Measurements from ENCODE around the gene ACTL10. TPM values are rescaled to one million over a fixed set of nuclear protein-coding genes. Genes with fewer than 3 reads are reported as not detected.
A peak's percentile ranks its signal among the peaks of the same experiment; 100 is the strongest.

Gene ACTL10
- total RNA-seq, 2 experiments from 2014 or later: 0.96 to 1.0 TPM

DNA sequence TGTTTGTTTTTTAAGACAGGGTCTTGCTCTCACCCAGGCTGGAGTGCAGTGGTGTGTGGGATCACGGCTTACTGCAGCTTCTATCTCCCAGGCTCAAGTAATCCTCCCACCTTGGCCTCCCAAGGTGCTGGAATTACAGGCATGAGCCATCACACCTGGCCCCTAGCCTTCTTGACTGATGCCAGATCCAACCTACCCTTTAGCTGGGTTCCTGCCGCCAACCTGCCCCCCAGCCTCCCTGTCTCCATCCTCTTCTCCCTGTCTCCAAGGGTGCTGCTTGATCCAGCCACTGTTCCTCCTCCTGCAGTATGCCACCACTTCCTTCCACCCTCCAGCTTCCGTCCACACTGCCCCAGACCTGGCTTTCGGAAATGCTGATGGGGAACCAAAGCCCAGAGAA is 7.8 kb upstream of the ACTL10 start:
- intact Hi-C loops (cut with micrococcal nuclease): no loop called here
- no peaks in the 10 kb centered on the region for H3K9me3 Mint-ChIP-seq
- no peak for DNase-seq
- peaks cover 8% of the 10 kb centered on the region for H3K4me1 Mint-ChIP-seq (ENCODE audit: low read depth)
- H3K4me3 Mint-ChIP-seq: no peak overlapping the region
- H3K36me3 Mint-ChIP-seq (ENCODE audit: low read depth): no peaks in the 10 kb centered on the region
- H3K27ac Mint-ChIP-seq: no peak overlapping the region
- no peaks in the 10 kb centered on the region for H3K27me3 Mint-ChIP-seq (ENCODE audit: low read depth)
- CTCF ChIA-PET: no interaction called here

DNA sequence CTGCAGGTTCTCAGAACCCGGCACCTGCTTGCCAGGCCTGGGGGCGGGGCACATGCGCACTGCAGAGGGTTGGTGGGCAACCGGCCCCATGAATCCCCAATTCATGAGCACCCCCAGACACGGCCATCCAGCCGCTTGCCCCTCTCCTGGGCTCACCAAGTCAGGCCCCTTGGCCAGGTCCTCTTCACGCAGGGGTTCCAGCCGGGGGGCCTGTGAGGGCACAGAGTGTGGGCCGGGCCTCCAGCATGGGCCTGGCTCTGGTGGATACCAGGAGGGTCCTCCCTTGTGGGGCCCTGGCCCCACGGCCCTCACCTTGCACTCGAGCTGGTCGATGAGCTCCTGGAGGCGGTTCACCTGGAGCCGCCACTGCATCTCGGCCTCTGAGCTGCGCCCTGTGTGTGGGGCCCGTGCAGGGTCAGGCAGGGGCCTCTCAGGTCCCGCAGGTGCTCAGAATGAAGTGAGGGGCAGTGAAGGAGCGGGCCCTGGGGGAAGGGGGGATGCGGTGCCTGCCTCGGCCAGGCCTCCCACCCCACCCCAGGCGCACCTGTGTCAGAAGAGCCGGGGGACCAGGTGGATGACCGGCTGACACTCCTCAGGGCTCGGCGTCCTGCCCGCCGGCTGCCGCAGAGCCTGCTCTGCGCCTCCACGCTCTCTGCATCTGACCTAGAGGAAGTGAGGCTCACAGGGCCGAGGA is 7.3 kb upstream of the ACTL10 start:
- Mint-ChIP-seq H3K9me3 (no peaks in the 10 kb centered on the region), H3K4me3 (no peak overlapping the region), H3K27me3 (ENCODE audit: low read depth) (no peaks in the 10 kb centered on the region), H3K27ac (no peak overlapping the region), H3K36me3 (ENCODE audit: low read depth) (no peaks in the 10 kb centered on the region), H3K4me1 (ENCODE audit: low read depth) (peaks cover 7% of the 10 kb centered on the region)
- DNase-seq: no peak
- CTCF ChIA-PET: no interaction called here
- intact Hi-C loops (cut with micrococcal nuclease): loop anchor here (10.0 kb wide), 1 partner anchor 685 kb away; no protein-coding TSS in a partner anchor

DNA sequence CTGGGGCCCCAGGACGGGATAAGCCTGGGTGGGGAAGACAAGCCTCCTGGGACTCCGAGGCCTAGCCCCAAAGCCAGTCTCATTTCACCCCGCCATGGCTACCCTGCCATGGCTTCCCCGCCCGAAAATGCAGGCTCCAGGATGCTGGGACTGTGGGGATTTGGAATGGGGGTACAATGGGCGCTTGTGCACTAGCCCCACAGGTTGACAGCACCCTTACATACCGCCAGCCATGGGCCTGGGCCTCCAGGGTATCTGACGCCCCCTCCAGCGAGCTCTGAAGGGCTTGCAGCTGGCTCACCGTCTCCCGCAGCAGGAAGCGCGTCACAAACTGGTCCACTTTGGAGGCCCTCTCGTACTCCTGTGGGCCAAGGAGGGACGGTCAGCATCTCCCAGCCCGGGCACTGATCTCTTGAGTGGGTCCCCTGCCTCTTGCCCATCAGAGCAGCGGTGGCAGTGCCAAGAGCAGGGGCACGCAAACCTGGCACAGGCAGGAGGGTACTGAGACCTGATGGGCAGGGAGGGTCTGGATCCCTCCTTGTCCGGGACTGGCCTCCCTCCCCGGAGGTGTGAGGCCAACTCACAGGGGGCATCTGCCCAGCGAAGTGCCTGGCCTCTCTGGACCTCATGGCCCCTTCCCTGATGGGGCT is 6.6 kb upstream of the ACTL10 start:
- DNase-seq: no peak
- peaks cover 14% of the 10 kb centered on the region for H3K4me1 Mint-ChIP-seq (ENCODE audit: low read depth)
- intact Hi-C loops (cut with micrococcal nuclease): loop anchor here (10.0 kb wide), 1 partner anchor 685 kb away; no protein-coding TSS in a partner anchor
- CTCF ChIA-PET: interaction anchor here (1.1 kb wide), 1 partner anchor 28 kb away, joined by 3 read pairs; no protein-coding TSS in a partner anchor
- H3K36me3 Mint-ChIP-seq (ENCODE audit: low read depth): no peaks in the 10 kb centered on the region
- no peak overlapping the region for H3K27ac Mint-ChIP-seq
- H3K4me3 Mint-ChIP-seq: no peak overlapping the region
- no peaks in the 10 kb centered on the region for H3K9me3 Mint-ChIP-seq
- no peaks in the 10 kb centered on the region for H3K27me3 Mint-ChIP-seq (ENCODE audit: low read depth)

DNA sequence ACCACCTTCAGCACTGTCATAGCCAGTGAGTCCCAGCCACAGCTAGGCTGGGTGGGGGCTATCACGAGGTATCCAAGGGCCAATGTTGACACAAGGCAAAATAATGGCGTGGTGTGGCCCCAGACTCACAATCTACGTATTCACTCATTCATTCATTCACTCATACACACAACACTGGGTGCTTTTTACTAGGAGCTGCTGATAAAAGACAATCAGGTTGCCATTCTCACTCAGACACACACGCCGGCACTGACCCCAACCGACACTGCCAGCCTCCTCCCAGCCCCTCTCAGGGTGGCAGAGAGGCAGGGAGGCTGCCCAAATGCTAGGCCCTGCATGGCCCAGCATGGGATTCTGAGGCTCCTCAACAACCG is 6.1 kb upstream of the ACTL10 start:
- no peaks in the 10 kb centered on the region for H3K36me3 Mint-ChIP-seq (ENCODE audit: low read depth)
- H3K9me3 Mint-ChIP-seq: no peaks in the 10 kb centered on the region
- intact Hi-C loops (cut with micrococcal nuclease): loop anchor here (10.0 kb wide), 1 partner anchor 686 kb away; no protein-coding TSS in a partner anchor
- H3K4me3 Mint-ChIP-seq: no peak overlapping the region
- H3K4me1 Mint-ChIP-seq (ENCODE audit: low read depth): peaks cover 19% of the 10 kb centered on the region
- no peak overlapping the region for H3K27ac Mint-ChIP-seq
- CTCF ChIA-PET: interaction anchor here (1.1 kb wide), 1 partner anchor 28 kb away, joined by 3 read pairs; no protein-coding TSS in a partner anchor
- DNase-seq: no peak
- H3K27me3 Mint-ChIP-seq (ENCODE audit: low read depth): no peaks in the 10 kb centered on the region

DNA sequence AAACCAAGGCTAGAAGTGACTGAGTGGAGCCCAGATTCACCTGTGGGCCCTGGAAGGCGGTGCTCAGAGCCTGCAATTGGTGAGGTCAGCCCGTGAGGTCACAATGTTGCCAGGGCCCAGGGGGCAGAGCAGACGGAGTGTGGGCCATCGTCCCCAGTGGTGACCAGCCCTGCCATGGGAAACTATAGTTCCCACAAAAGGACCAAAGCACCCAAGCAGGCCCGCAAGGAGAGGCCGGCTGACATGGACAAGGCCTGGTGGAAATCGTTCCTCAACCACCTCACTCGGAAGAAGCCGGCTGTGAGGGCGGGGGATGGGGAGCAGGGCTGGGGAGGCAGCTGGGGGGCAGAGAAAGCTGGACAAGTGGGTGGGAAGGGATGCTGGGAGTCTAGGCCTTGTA is 4.6 kb upstream of the ACTL10 start, which contains the start of gene C20orf144:
C20orf144 (plus strand) TSS at position 156 of the 400 bp plus-strand sequence; CDS start at position 175, 19 bp downstream.
- CTCF ChIA-PET: interaction anchor here (2.1 to 2.8 kb wide), 2 partner anchors 9 to 172 kb away, joined by 8 to 13 read pairs; partner anchors contain the start of gene CBFA2T2
- Mint-ChIP-seq H3K36me3 (ENCODE audit: low read depth) (no peaks in the 10 kb centered on the region), H3K9me3 (no peaks in the 10 kb centered on the region), H3K27me3 (ENCODE audit: low read depth) (no peaks in the 10 kb centered on the region), H3K27ac (peak within 1 kb of the TSS; percentile 89), H3K4me3 (peak within 1 kb of the TSS; percentile 82), H3K4me1 (ENCODE audit: low read depth) (peaks cover 26% of the 10 kb centered on the region)
- no peak for DNase-seq
- intact Hi-C loops (cut with micrococcal nuclease): loop anchor here (2.0 to 10.0 kb wide), 3 partner anchors 17 to 687 kb away; partner anchors contain the start of gene PXMP4

DNA sequence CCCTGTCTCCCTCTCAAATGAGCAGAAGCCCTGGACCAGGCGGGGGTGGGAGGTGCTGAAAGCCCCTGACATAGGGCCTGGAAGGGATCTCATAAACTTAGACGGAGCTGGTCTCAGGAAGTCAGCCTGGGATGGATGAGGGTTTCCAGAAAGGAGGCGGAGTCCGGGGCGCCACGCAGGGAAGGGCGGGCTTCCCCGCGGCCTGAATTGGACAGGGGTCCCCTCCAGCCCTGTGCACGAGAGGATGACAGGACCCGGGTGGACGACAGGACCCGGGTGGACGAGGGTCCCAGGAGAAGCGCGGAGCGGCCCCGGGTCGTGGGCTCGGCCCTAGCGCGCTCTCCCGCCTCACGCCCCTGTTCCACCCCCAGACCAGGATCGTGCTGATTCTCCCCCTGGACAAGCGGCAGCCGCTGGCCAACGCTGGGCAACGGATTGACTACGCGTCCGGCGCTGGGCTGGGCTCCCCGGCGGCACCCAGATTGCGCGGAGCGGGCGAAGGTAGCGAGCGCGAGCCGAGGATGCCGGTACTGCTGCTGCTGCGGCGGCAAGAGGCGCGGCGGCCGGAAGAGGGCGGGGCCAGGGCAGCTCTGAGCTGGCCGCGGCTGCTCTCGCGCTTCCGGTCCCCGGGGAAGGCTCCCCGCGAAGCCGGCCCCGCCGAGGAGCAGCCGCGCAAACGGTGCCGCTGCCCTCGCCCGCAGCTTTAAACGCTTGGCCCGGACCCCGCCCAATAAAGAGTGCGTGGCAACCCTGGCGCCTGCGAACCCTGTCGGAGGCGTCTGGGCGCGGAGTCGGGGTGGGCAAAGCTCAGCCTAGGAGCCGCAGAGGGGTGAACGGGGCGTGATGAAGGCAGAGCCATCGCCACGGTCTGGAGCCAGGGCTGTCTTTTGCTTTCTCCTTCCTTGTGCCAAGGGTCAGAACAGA is 3.3 kb upstream of the ACTL10 start:
- Mint-ChIP-seq H3K36me3 (ENCODE audit: low read depth) (no peaks in the 10 kb centered on the region), H3K4me3 (peak overlapping the region; percentile 82), H3K9me3 (no peaks in the 10 kb centered on the region), H3K27ac (peak overlapping the region; percentile 89), H3K4me1 (ENCODE audit: low read depth) (peaks cover 28% of the 10 kb centered on the region), H3K27me3 (ENCODE audit: low read depth) (no peaks in the 10 kb centered on the region)
- intact Hi-C loops (cut with micrococcal nuclease): loop anchor here (1.0 to 10.0 kb wide), 5 partner anchors 11 to 689 kb away; partner anchors contain the start of genes NECAB3 and PXMP4
- CTCF ChIA-PET: interaction anchor here (0.6 to 2.8 kb wide), 6 partner anchors 10 to 1119 kb away, joined by 3 to 13 read pairs (median 3); partner anchors contain the start of gene CBFA2T2
- DNase-seq: peak; percentile 88

DNA sequence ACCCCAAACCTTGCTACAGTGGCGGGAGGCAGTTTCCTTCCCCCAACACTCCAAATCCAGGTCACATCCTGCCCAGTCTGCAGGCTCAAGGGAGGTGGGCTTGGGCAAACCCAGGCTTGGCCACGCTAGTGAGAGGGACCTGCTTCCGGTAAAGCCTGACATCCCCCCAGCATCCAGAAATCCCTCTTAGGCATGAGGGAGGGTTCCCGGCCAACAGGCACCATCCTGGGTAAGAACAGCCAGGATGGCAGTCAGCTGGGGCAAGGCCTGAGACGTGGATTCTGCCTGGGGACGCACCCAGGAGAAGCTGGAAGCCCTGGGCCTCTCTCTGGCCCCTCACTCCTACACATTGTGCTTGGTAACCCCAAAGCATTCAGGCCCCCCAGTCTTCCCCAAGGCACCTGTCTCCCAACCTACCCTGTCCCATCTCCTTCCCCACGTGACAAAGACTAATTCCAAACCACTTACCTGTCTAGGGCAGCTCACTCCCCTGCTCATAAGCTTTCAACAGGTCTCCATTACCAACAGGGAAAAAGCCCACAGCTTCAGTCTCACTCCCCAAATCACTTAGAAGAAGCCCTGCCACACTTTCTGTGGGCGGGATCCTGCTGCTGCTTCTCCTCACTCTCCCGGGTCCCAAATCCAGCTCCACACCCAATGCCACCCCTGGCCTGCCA is 2.5 kb upstream of the ACTL10 start:
- peak overlapping the region; percentile 82 for H3K4me3 Mint-ChIP-seq
- H3K27ac Mint-ChIP-seq: peak overlapping the region; percentile 89
- H3K4me1 Mint-ChIP-seq (ENCODE audit: low read depth): peaks cover 31% of the 10 kb centered on the region
- no peaks in the 10 kb centered on the region for H3K9me3 Mint-ChIP-seq
- intact Hi-C loops (cut with micrococcal nuclease): loop anchor here (10.0 kb wide), 1 partner anchor 689 kb away; no protein-coding TSS in a partner anchor
- no peak for DNase-seq
- CTCF ChIA-PET: interaction anchor here (0.6 to 2.8 kb wide), 7 partner anchors 11 to 1356 kb away, joined by 3 to 13 read pairs (median 4); partner anchors contain the start of gene CBFA2T2
- no peaks in the 10 kb centered on the region for H3K27me3 Mint-ChIP-seq (ENCODE audit: low read depth)
- H3K36me3 Mint-ChIP-seq (ENCODE audit: low read depth): no peaks in the 10 kb centered on the region

DNA sequence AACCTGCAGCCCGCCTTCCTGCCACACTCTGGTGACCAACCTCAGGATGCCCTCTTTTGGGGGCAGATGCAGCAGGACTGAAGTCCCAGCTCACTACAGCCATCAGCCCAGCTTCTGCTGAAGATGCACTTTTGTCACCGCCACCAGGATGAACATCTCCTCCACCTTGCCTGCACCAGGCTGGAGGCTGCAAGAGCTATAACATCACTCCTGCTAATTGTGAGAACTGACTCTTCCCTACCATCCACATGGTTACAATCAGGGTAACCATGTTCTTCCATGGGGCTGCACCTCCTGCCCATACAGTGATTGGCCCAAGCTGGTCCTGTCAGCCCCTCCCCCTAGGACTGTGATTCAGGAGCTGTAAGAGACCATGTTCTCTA is 2.0 kb upstream of the ACTL10 start:
- no peaks in the 10 kb centered on the region for H3K9me3 Mint-ChIP-seq
- no peaks in the 10 kb centered on the region for H3K36me3 Mint-ChIP-seq (ENCODE audit: low read depth)
- H3K4me1 Mint-ChIP-seq (ENCODE audit: low read depth): peaks cover 31% of the 10 kb centered on the region
- peak overlapping the region; percentile 79 for H3K27ac Mint-ChIP-seq
- DNase-seq: peak; percentile 48
- peak overlapping the region; percentile 82 for H3K4me3 Mint-ChIP-seq
- intact Hi-C loops (cut with micrococcal nuclease): loop anchor here (5.0 to 10.0 kb wide), 4 partner anchors 148 to 690 kb away; partner anchors contain the start of genes CHMP4B, RALY and SNTA1
- H3K27me3 Mint-ChIP-seq (ENCODE audit: low read depth): no peaks in the 10 kb centered on the region
- CTCF ChIA-PET: interaction anchor here (0.6 to 2.8 kb wide), 6 partner anchors 11 to 1357 kb away, joined by 3 to 13 read pairs (median 4); no protein-coding TSS in a partner anchor

DNA sequence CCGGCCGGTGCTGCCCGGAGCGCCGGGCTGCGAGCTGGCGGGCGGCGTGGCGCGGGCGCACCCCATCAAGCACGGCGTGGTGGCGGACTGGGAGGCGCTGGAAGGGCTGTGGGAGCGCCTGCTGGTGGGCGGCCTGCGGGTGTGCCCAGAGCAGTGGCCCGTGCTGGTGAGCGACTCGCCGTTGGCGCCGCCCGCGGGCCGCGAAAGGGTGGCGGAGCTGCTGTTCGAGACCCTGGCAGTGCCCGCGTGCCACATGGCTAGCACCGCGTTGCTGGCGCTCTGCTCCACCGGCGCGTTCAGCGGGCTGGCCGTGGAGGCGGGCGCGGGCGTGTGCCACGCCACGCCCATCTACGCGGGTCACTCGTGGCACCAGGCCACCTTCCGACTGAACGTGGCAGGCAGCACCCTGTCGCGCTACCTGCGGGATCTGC is 517 bp downstream of the ACTL10 start:
- Mint-ChIP-seq H3K9me3 (no peaks in the 10 kb centered on the region), H3K4me1 (ENCODE audit: low read depth) (peaks cover 31% of the 10 kb centered on the region), H3K36me3 (ENCODE audit: low read depth) (no peaks in the 10 kb centered on the region), H3K27me3 (ENCODE audit: low read depth) (no peaks in the 10 kb centered on the region), H3K4me3 (peak overlapping the region; percentile 80), H3K27ac (peak overlapping the region; percentile 75)
- CTCF ChIA-PET: interaction anchor here (0.6 to 3.9 kb wide), 23 partner anchors 13 to 265 kb away, joined by 3 to 36 read pairs (median 5); partner anchors contain the start of genes SNTA1 and ZNF341
- peak; percentile 42 for DNase-seq
- intact Hi-C loops (cut with micrococcal nuclease): loop anchor here (2.0 to 10.0 kb wide), 6 partner anchors 112 to 692 kb away; partner anchors contain the start of genes CDK5RAP1, CHMP4B, RALY and SNTA1

DNA sequence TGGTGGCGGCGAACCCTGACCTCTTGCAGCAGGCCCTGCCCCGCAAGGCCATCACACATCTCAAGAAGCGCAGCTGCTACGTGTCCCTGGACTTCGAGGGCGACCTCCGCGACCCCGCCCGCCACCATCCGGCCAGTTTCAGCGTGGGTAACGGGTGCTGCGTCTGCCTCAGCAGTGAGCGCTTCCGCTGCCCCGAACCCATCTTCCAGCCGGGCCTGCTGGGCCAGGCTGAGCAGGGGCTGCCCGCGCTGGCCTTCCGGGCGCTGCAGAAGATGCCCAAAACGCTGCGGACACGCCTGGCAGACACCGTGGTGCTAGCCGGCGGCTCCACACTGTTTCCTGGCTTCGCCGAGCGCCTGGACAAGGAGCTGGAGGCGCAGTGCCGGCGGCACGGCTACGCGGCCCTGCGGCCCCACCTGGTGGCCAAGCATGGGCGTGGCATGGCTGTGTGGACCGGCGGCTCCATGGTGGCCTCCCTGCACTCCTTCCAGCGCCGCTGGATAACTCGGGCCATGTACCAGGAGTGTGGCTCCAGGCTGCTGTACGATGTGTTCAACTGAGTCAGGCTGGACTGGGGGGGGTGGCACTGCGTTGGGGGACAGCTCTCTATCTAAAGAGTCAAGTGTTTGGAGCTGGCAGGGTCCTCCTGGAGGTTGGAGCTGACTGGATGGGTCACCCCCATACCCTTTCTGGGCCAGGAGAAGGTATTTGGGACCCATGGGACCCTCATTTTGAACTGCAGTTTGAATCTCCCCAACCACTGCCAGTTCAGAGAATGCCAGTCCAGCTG is 1.1 kb downstream of the ACTL10 start:
- intact Hi-C loops (cut with micrococcal nuclease): loop anchor here (1.0 to 10.0 kb wide), 10 partner anchors 63 to 693 kb away; partner anchors contain the start of genes CDK5RAP1, CHMP4B, RALY and SNTA1
- H3K36me3 Mint-ChIP-seq (ENCODE audit: low read depth): no peaks in the 10 kb centered on the region
- H3K4me3 Mint-ChIP-seq: peak overlapping the region; percentile 80
- H3K27ac Mint-ChIP-seq: peak overlapping the region; percentile 75
- CTCF ChIA-PET: interaction anchor here (0.6 to 3.9 kb wide), 28 partner anchors 12 to 266 kb away, joined by 3 to 36 read pairs (median 5); partner anchors contain the start of genes SNTA1 and ZNF341
- H3K27me3 Mint-ChIP-seq (ENCODE audit: low read depth): no peaks in the 10 kb centered on the region
- no peaks in the 10 kb centered on the region for H3K9me3 Mint-ChIP-seq
- DNase-seq: peak; percentile 80
- peaks cover 29% of the 10 kb centered on the region for H3K4me1 Mint-ChIP-seq (ENCODE audit: low read depth)

Measured in activated naive CD4-positive, alpha-beta T cell treated with anti-CD3 and anti-CD28 coated beads for 36 hours (primary cell).